Adrenal gland (tissue), 12 donors: ENCODE results near the gene IGFBP4. TPM values are rescaled to one million over a fixed set of nuclear protein-coding genes. Genes with fewer than 3 reads are reported as not detected.
A peak's percentile ranks its signal among the peaks of the same experiment; 100 is the strongest.

Source experiments
- DNase-seq, 7 donors: peaks; one replicate each; pipeline ENCODE4 v3.0.0-alpha.2; 2019 to 2020
- H3K27ac ChIP-seq, 5 donors: fragments of 200-600 bp; sonication (generic) in 4 of 5; 1 replicate in 3 of 5; 2 replicates in 2 of 5; pipeline versions ENCODE4 v1.5.1 to v1.8.0; 2016 to 2020; ENCODE audit warnings: mild to moderate bottlenecking in 1 of 5
- H3K27me3 ChIP-seq: fragments of 200-600 bp; 2 replicates; pipeline ENCODE4 v1.8.0; 2021
- H3K36me3 ChIP-seq, 2 donors: fragments of 200-600 bp; replicated peaks in 1 of 2; 1 replicate in 1 of 2; 2 replicates in 1 of 2; pipeline versions ENCODE4 v1.5.1 to v1.8.0; 2018 to 2022
- H3K4me1 ChIP-seq, 2 donors: fragments of 200-600 bp; replicated peaks in 1 of 2; 1 replicate in 1 of 2; 2 replicates in 1 of 2; pipeline versions ENCODE4 v1.5.1 to v1.8.0; 2018 to 2021
- H3K4me3 ChIP-seq, 4 donors: fragments of 200-600 bp; sonication (generic) in 3 of 4; one replicate each; pipeline ENCODE4 v1.5.1; 2016 to 2018
- H3K9me3 ChIP-seq, 3 donors: fragments of 200-600 bp; sonication (generic) in 1 of 3; replicated peaks in 1 of 3; 1 replicate in 2 of 3; 2 replicates in 1 of 3; pipeline versions ENCODE4 v1.5.1 to v1.8.0; 2016 to 2021
- POLR2A ChIP-seq, 2 donors: fragments of 450-650 bp; IDR thresholded peaks; one replicate each; pipeline ENCODE4 v1.6.1; 2017; ENCODE audit warnings: antibody characterized with exemption in 2 of 2, mild to moderate bottlenecking in 2 of 2, moderate library complexity in 1 of 2
- WGBS, 4 donors: extraction: QIAGEN DNeasy Blood & Tissue Kit in 2 of 4; methylation state at CpG; one replicate each; pipeline versions ENCODE4 v1.1.5 to v1.1.7; 2013 to 2017; 5-methylcytosine and 5-hydroxymethylcytosine counted together
- intact Hi-C, 2 donors: fragments of 100-400 bp; cut with DNase I; formaldehyde crosslinking; loops; one replicate each; pipeline versions ENCODE4 v1.14.1 to v1.15.0; 2022 to 2023
- polyA plus RNA-seq, 3 donors: library from polyadenylated mRNA; stranded (reverse); fragments of 200-250 nt in 2 of 3; fragments of 350-450 nt in 1 of 3; fragmentation: Illumina TruSeq in 1 of 3; extraction: RNeasy Lipid Tissue Mini Kit (QIAGEN cat#74804) in 1 of 3; gene quantifications; one replicate each; pipeline ENCODE4 v1.2.3, GENCODE V29; 2013 to 2014
- total RNA-seq, 9 donors: library from RNA; depleted of rRNA in 4 of 9; stranded (reverse); fragments of >200 nt in 4 of 9; fragments of 120-200 nt in 1 of 9; fragmentation: NEBNext Ultra II Directional in 1 of 9; extraction: Animal tissue kit (Norgen Biotek cat#: 25700) in 1 of 9; gene quantifications; one replicate each; pipeline versions ENCODE4 v1.1.0 to v1.2.4, GENCODE V29; 2013 to 2023
- TF ChIP-seq, protein P1 (sequence below), 6 experiments: fragments of 450-650 bp in 4 of 6; fragments of 200-600 bp in 2 of 6; sonication (generic) in 1 of 6; IDR thresholded peaks; 1 replicate in 5 of 6; 2 replicates in 1 of 6; pipeline versions ENCODE4 v1.5.1 to v1.8.0; 2016 to 2021; ENCODE audit warnings: antibody characterized with exemption in 6 of 6, mild to moderate bottlenecking in 2 of 6, moderate library complexity in 1 of 6
- donor health status: healthy with polysubstance abuse.
- donor health status: Bipolar disorder and iron deficiency.
- donor health status: DM: yes; HTN: yes; CAD: no.
- donor health status: DM: no; HTN: no; CAD: no.
- donor health status: DM: no; HTN: no; CAD: no.
- donor health status: DM: yes; HTN: yes; CAD: no.

IGFBP4 gene
- total and polyA plus RNA-seq, 12 donors = 21.4 to 458 (median 256) TPM

DNA sequence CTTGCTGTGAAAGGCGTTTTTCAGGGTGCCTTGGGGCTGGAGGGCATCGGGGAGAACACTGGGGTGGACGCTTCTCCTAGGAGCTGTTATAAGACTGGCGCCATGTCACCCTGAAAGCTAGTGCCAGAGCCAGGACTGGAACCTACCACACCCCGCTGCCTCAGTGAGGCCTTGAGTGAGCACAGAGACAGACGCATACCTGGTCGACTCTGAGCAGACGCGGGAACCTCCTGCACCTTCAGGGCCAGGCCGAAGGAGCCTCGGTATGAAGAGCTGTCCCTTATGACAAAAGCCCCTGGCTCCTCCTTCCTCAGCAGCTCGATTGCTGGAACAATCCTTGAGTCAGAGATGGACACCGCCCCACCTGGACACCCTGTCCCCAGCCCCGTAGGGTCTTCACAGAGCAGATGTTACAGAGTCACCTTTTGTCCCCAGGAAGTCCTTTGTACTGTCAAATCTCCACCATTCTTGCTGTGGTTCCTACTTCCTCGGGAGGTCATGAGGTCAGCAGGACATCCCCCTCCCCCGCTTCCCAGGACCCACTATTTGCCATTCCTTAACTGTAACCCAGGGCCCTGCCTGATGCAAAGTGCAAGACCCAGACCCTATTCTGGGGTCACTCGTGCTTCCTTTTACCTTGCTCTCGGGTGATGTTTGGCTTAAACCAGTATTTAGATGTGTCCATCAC lies 41.2 kb downstream of the IGFBP4 start:
- no peaks in the 10 kb centered on the region for H3K9me3 ChIP-seq
- DNase-seq = no peak
- intact Hi-C loops = no loop called here
- no peaks in the 10 kb centered on the region for H3K4me1 ChIP-seq
- no peak overlapping the region for H3K27ac ChIP-seq
- 80 to 88% (median 87%) methylated on average over 17 to 18 of the region's 18 CpGs for WGBS, 4 donors
- no peak overlapping the region for H3K4me3 ChIP-seq
- H3K36me3 ChIP-seq = no peaks in the 10 kb centered on the region
- TF ChIP-seq, protein P1, sequence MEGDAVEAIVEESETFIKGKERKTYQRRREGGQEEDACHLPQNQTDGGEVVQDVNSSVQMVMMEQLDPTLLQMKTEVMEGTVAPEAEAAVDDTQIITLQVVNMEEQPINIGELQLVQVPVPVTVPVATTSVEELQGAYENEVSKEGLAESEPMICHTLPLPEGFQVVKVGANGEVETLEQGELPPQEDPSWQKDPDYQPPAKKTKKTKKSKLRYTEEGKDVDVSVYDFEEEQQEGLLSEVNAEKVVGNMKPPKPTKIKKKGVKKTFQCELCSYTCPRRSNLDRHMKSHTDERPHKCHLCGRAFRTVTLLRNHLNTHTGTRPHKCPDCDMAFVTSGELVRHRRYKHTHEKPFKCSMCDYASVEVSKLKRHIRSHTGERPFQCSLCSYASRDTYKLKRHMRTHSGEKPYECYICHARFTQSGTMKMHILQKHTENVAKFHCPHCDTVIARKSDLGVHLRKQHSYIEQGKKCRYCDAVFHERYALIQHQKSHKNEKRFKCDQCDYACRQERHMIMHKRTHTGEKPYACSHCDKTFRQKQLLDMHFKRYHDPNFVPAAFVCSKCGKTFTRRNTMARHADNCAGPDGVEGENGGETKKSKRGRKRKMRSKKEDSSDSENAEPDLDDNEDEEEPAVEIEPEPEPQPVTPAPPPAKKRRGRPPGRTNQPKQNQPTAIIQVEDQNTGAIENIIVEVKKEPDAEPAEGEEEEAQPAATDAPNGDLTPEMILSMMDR (IDR thresholded peaks at IDR 0.05) = no peak
- TF ChIP-seq POLR2A (IDR thresholded peaks at IDR 0.05) = no peak
- H3K27me3 ChIP-seq = no peaks in the 10 kb centered on the region

DNA sequence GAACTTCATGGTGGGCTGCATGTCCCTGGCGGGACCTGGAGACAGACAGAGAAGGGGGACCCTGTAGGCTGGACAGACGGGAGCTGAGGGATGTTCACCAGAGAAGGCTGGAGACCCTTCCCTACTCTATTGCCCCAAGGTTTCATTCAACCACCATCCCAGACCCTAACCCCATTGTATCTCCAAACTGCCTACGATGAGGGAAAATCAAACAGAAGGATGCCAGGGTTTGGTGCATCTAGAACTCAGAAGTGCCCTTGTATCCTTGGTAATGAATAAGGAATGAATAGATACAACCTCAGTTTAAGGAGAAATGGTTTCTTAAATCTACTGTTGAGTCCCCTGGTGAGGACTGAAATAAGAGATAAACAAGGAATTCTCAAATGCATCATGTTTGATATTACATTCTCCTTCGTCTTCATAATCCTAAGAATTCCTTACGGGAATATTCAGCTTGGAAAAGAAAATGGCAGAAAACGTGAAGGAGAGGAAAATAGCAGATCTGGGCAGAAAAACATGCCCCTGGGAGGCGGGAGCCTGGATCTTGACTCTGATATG lies 41.8 kb downstream of the IGFBP4 start:
- intact Hi-C loops = no loop called here
- H3K9me3 ChIP-seq = no peaks in the 10 kb centered on the region
- H3K36me3 ChIP-seq = no peaks in the 10 kb centered on the region
- H3K27me3 ChIP-seq = no peaks in the 10 kb centered on the region
- DNase-seq = no peak
- H3K27ac ChIP-seq = peak overlapping the region in 1 of 5 donors; percentile 85
- H3K4me3 ChIP-seq = no peak overlapping the region
- TF ChIP-seq POLR2A (IDR thresholded peaks at IDR 0.05) = no peak
- TF ChIP-seq, protein P1 (IDR thresholded peaks at IDR 0.05) = no peak
- 68 to 79% (median 71%) methylated on average over 7 of the region's 7 CpGs for WGBS, 4 donors
- H3K4me1 ChIP-seq = no peaks in the 10 kb centered on the region

DNA sequence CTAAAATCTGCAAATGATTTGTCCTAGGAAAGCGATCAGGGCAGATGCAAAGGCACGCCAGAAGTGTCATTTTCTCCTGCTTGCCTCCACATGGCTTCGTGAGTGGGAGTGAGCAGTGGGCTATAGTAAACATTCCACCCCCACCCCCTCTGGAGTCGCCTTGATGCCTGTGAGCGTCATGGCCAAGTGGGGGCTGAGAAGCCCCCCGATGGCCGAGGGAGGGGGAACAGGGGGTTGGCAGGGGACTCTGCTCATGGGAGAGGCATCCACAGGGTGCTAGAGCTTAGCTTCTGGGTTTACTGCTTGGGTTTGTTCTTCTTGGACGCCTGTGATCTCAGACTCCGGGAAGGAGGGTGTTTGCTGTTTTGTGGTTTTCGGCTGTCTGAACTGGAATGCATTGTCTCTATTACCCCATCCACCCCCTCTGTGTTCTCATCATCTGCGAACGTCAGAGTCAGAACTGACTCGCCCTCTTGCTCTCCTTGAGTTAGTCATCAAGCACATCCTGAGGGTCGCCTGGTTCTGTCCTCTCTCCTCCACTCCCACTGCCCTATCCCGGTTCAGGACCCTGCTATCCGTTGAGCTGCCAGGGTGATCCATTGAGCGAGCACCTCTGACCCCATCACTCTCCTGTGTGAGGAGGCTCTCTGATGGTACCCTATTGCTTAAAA lies 42.7 kb downstream of the IGFBP4 start:
- Histone ChIP-seq H3K27ac (peak overlapping the region in 3 of 5 donors; percentile 11 to 85 (median 62)), H3K27me3 (no peaks in the 10 kb centered on the region), H3K4me1 (no peaks in the 10 kb centered on the region), H3K9me3 (no peaks in the 10 kb centered on the region), H3K4me3 (no peak overlapping the region), H3K36me3 (no peaks in the 10 kb centered on the region)
- TF ChIP-seq, protein P1 (IDR thresholded peaks at IDR 0.05) = no peak
- no peak for TF ChIP-seq POLR2A (IDR thresholded peaks at IDR 0.05)
- WGBS, 4 donors = 46 to 65% (median 49%) methylated on average over 17 of the region's 17 CpGs
- intact Hi-C loops = no loop called here
- DNase-seq = peak in 4 of 7 donors; percentile 46 to 75 (median 50)

DNA sequence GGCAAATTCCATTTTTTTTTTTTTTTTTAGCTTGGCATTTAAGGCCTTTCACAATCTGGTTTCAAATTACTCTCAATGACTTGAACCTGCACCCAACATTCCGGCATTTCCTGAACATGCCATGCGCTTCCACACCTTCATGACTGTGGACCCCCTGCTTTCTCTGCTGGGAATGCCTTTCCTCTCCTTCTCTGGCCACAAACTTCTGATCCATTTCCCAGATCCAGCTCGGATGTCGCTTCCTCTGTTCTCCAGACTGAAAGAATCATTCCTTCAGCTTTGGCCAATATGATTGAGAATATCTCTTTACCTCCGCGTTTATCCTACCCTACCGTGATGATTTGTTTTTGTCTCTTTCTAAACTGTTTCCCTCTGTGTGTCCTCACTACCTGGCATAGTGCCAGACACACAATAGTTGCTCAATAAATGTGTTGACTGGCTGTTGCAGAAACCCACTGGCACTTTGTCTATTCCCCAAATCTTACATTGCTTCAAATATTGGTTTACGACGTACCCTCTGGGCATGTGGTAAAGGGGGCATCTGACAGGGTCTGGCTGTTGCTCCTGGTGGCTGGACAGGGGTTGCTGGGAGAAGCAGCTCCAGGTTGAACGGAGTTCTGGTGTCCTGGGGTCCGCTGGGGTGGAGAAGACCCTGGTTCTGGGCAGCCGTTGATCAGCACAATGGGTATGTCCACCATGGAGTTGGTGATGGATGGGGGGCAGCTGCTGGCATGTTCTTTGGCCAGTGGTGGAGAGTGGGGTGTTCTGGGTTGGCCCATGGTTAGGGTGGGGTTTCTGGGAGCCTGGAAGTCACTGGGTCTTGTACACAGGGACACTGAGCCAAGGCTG lies 43.5 kb downstream of the IGFBP4 start:
- Histone ChIP-seq H3K4me3 (no peak overlapping the region), H3K36me3 (no peaks in the 10 kb centered on the region), H3K4me1 (no peaks in the 10 kb centered on the region), H3K27ac (peak overlapping the region in 2 of 5 donors; percentile 39 to 84), H3K9me3 (no peaks in the 10 kb centered on the region), H3K27me3 (no peaks in the 10 kb centered on the region)
- no peak for DNase-seq
- 82 to 86% (median 82%) methylated on average over 11 to 12 of the region's 12 CpGs for WGBS, 4 donors
- intact Hi-C loops = no loop called here
- TF ChIP-seq POLR2A (IDR thresholded peaks at IDR 0.05) = no peak
- TF ChIP-seq, protein P1 (IDR thresholded peaks at IDR 0.05) = no peak
